GM19328 (cell line): ENCODE measurements around the gene HMGCLL1.

Source experiments
- ATAC-seq: cut with Tn5 transposase; IDR thresholded peaks from one replicate; pipeline ENCODE4 v1.9.1; 2021; ENCODE audit warnings: mild to moderate bottlenecking, moderate library complexity; ENCODE audit not compliant: unreplicated experiment

The HMGCLL1 gene

GRCh38 chr6:55536391-55536956 lies 42.5 kb downstream of the HMGCLL1 start:
- ATAC-seq = no peak

DNA sequence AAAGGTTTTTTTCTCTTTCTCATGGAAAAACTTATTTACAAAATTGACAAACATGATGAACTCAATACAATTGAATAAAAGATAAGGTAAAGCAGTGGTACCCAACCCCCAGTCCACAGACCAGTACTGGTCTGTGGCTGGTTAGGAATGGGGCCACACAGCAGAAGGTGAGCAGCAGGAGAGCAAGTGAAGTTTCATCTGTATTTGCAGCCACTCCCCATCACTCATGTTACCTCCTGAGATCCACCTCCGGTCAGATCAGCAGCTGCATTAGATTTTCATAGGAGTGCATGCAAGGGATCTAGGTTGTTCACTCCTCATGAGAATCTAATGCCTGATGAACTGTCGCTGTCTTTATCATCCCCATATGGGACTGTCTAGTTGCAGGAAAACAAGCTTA lies 47.5 kb downstream of the HMGCLL1 start:
- ATAC-seq = no peak

DNA sequence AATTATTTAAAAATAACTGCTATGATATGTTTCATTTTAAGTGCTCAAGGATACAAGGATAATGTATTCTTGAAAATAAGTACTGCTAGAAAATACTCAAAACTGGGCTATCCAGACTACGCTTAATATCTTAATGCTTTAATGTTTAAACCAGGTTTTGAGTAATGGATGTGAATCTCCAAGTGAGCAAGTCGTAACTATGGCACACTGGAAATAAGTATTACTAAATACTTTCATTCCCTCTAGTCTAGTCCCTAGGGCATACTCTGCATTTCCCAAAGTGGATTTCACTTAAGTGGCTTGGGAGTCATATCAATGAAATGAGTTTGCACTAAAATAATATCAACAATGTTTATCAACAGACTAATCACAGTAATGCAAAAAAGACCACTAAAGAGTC lies 48.1 kb downstream of the HMGCLL1 start:
- no peak for ATAC-seq

DNA sequence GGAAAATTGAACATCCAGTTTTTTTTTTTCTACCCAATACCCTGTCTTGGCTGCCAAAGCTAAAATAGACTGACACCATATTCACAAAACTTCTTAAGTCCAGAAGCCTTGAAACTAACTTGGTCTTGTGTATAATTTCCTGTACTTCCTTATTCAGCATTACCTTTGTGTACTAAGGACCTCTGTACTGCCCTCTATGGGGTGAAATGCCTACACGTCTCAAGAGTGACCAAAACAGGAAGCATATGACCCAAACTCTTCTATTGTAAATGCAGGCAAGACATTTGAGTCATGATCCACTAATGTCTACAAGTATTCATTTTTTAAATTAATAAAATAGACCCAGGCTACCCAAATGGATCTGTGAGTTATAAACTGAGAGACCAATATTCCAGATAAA lies 50.4 kb downstream of the HMGCLL1 start:
- ATAC-seq = peak; percentile 85

DNA sequence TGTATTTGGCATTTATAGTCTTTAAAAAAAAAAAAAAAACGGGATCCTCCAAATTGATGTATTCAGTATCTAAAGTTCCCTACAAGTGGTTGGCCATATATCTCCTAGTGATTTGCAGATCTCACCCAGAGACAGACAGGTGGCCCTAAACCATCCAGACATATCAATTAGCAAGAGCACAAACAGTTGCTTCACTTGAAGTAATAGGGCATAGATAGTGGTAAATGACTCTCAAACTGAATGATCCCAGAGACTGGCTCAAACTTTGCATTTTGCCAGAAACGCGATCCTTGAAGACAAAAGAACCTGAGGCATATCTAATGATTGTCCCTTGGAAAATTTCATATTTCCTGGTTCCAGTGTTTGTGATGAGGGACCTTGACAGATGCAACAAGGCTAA lies 54.6 kb downstream of the HMGCLL1 start:
- no peak for ATAC-seq

- ATAC-seq = no peak
These were observed 60.4 kb downstream of the HMGCLL1 start for GRCh38 chr6:55518529-55519060.

GRCh38 chr6:55516736-55517135 lies 62.3 kb downstream of the HMGCLL1 start:
- ATAC-seq = no peak

DNA sequence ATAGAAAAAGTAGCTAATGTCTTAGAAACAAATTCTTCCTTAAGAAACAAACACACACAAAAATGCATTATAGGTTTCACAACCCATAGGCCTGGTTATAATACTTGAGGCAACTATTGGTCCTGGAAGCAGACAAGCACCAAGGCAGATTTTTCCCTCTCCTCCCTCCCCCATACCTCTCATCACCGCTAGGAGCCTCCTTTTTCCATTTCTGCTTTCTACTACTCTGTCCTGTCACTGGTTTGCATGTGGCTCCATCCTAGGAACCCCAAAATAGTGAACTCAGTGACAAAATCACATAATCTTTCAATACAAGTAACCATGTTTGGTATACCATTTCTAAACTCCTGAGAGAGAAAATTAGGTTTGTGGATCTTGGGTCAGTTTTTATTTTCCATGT lies 66.1 kb downstream of the HMGCLL1 start:
- no peak for ATAC-seq

DNA sequence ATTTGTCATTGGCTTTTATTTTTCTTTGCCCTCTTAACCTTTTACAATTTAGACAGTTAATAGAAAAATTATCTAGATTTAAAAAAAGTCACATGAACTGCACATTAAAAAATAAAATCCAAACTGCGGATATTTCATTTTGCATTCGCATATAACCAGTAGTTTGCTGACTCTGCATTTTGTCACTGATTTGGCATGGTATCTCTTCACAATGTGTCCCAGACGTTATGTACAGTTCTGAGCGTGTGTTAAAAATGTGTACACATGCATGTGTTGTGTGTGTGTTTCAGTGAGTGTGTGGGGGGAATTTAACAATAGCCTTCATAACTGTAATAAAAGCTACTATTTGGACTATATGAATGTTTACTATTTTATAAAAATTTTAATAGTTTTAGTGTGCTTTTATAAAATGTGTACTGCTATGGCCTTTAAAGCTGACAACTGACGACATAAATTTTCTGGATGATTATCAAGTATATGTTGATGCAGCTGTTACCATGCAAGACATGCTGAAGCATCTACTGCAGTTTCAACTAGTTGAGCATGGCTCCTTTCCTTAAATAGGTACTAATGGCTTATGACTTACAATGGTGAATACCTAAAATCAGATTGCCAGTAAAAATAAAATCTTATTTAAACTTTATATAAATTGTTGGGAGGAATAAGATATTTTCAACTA lies 67.7 kb downstream of the HMGCLL1 start:
- no peak for ATAC-seq

DNA sequence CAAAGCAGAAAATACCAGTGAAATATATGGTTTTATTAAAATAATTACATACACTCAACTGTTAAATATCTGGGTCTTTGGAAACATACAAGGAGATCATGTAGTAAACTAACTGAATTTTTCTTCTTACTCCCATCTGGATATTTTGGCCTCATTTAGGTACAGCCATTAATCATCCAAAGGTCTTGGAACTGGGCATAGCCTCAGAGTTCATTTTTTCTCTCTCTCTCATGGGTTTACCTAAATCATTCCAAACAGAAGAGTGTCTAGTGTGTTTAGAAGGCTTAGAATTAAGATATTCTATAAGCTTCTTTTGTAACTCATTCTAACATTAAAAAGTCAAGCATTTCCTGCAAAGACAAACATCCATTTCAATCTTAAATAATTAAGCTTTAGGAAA lies 79.4 kb downstream of the HMGCLL1 start:
- no peak for ATAC-seq

- ATAC-seq = no peak
These were observed 81.3 kb downstream of the HMGCLL1 start for GRCh38 chr6:55497694-55498093.

DNA sequence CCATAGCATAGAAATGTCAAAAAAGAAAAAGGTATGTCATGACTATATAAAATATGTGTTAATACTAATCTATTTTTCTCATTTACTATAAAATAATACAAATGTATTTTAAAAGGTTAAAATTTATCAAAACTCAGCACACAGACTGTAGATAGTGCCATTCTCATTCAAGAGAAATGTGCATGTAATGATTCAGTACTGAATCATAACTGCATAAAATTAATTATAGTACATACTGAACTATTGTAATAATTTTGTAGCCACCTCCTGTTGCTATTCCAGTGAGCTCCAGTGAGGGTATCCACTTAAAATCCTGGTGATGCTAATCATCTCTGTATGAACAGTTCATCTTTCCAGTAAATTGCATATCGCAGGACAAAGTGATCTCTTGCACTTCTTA lies 82.8 kb downstream of the HMGCLL1 start:
- no peak for ATAC-seq

DNA sequence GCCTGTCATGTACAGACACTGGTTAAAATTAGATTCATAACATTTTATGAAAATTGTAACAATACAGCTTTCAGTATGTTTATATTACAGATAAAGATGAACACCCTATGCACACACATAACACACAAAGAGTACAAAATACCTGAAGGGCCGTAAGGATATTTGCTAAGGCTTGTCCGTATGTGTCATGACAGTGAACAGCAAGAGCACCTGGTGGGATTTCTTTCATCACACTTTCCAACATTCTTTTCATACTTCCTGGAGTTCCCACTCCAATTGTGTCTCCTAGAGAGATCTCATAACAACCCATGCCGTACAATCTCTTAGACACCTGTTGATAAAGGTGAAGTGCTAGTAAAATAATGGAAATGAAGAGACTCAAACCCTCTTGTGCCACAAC lies 83.7 kb downstream of the HMGCLL1 start:
- ATAC-seq = no peak

GRCh38 chr6:55494411-55494810 lies 84.6 kb downstream of the HMGCLL1 start:
- no peak for ATAC-seq

DNA sequence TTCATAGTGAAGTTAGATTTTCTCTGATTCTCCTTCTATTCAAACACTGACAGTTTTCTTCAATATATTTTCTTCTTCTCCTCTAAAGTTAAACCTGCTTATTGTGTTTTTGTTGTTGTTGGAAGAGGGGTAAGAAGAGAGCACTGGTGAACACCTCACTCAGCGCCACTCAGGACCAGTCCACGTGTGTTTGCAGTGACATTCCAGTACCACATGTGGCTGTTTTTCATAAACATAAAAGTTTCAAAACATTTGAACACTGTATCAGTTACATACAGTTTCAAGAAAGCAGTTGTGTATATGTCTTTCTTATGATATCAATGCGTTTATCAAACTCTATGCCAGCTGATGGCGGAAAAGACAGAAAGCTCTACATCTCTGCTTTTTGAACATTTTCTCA lies 86.7 kb downstream of the HMGCLL1 start:
- ATAC-seq = no peak

DNA sequence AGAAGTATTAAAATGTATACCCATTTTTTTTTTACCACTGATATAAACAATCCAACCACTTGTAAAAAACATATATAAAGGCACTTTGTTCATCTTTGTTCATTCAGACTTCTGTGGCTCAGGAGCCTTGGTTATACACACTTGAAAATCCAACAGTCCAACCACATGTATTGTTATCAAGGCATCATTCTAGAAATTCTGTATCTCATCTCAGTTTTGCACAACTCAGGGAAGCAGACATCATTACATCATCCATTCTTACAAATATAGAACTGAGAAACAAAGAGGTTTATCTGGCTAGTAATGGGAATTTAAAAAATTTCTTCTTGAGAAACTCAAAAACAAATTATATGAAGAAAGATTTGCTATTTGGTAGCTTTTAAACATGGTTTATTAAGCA lies 88.1 kb downstream of the HMGCLL1 start:
- ATAC-seq = no peak

GRCh38 chr6:55474382-55474781 lies 104.6 kb downstream of the HMGCLL1 start:
- ATAC-seq = no peak

GRCh38 chr6:55473722-55474121 lies 105.3 kb downstream of the HMGCLL1 start:
- ATAC-seq = no peak

- no peak for ATAC-seq
These were observed 109.0 kb downstream of the HMGCLL1 start for GRCh38 chr6:55469951-55470366.

DNA sequence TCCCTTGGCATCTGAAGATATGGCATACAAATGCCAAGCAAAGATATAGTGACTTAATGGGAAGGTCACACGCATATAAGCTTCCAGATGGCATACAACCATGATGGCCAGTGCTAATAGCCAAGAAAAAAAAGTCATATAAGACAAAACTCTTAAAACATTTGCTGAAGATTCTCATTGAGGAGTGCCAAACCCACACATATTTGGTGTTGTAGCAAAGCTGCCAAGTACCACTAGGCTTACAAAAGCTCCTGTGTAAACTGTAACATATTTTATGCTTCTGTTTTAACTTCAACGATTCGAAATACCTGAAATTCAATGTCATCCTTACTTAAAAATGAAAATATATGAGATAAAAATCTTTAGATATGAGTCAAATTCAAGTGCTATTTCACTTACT lies 123.0 kb downstream of the HMGCLL1 start:
- no peak for ATAC-seq

- no peak for ATAC-seq
These were observed 129.0 kb downstream of the HMGCLL1 start for GRCh38 chr6:55450005-55450404.

DNA sequence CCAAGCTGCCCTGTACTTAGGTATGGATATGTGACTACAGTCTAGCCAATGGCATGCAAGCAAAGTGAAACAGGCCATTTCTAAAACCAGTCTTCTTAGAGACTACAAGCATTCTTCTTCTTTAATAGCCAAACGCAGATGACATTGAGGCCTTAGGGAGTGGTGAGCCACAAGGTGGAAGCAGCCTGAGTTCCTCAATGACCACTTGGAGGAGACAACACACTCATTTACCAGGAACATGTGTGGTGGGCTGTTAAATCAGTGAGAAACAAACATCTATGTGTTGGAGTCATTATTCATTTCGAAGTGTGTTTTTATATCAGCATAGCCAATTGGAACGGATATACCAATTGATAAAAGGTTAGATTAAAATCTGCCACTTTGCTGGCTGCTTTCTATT lies 129.8 kb downstream of the HMGCLL1 start:
- ATAC-seq = no peak

- ATAC-seq = no peak
These were observed 130.5 kb downstream of the HMGCLL1 start for GRCh38 chr6:55448451-55448850.
